ENCODE data around the gene ZKSCAN8. TPM values are rescaled to one million over a fixed set of nuclear protein-coding genes. Genes with fewer than 3 reads are reported as not detected.

Gene ZKSCAN8
- total RNA-seq, 1 experiment from 2014 or later, result 20.7 TPM

DNA sequence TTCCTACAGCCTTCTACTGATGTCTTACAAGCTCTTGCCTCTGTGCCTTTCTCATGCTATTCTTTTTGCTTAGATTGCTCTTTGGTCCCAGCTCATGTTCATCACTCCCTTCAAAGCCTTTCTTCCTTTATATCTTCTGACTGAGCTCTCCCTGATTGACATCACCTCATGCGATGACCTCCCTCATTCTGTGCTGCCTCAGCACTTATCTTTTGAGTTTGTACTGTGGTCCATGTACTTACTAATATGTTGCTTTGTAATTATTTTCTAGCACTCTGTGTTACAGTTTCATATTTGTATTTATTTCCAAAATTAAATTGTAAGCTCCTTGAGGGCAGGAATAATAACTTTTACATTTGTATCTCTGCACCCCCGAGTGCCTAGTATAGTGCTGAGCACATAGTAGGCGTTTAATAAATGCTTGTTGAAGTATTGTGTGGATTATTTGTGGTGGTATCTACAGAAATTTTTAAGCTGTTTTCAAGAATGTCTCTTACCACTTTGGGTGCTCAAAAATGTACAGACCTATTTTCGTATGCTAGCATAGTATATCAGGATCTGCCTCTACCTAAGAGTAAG is 17.4 kb downstream of the ZKSCAN8 start:
- no peaks in the 10 kb centered on the region for H3K27me3 ChIP-seq (ENCODE audit: insufficient read depth, low read length)
- H2AFZ ChIP-seq (ENCODE audit: low read depth, low read length, poor library complexity, severe bottlenecking), result no peak overlapping the region
- no TSS peak for BruUV-seq (replicated peaks)
- H4K20me1 ChIP-seq (ENCODE audit: insufficient read depth), result no peaks in the 10 kb centered on the region
- ChIA-PET POLR2A (no interaction called here), RAD21 (ENCODE audit: low non-redundant PET in 1 of 2, low total read pairs in 2 of 2, uncharacterized antibody in 2 of 2, unreplicated experiment in 2 of 2) (no interaction called here), CTCF (no interaction called here)
- H3K27ac ChIP-seq (ENCODE audit: low read depth, low read length), result no peak overlapping the region
- intact Hi-C loops (cut with micrococcal nuclease), result no loop called here
- no peak overlapping the region for H3K9ac ChIP-seq (ENCODE audit: low read length)
- DNase-seq (ENCODE audit: low read depth, low spot score) (no peak), ATAC-seq (no peak)
- no peak overlapping the region for H3K4me3 ChIP-seq (replicated peaks in 1 of 2; ENCODE audit: low read depth in 1 of 2, low read length in 2 of 2)
- H3K9me2 ChIP-seq (ENCODE audit: insufficient read depth), result no peaks in the 10 kb centered on the region
- H3K79me2 ChIP-seq (ENCODE audit: insufficient read depth, low read length), result no peaks in the 10 kb centered on the region
- no peak overlapping the region for H3K4me2 ChIP-seq (ENCODE audit: low read length)
- no peaks in the 10 kb centered on the region for H3K4me1 ChIP-seq (ENCODE audit: control insufficient read depth in 1 of 2, insufficient read depth in 2 of 2, low read length in 2 of 2)
- TF ChIP-seq EGR1 (IDR thresholded peaks at IDR 0.05; ENCODE audit: low read depth) (no peak), YY1 (IDR thresholded peaks at IDR 0.05; ENCODE audit: extremely low read depth, insufficient replicate concordance, low read depth, low read length) (no peak), ATF3 (IDR thresholded peaks at IDR 0.05) (no peak), CEBPB (IDR thresholded peaks at IDR 0.05; ENCODE audit: low read depth) (no peak), SRF (IDR thresholded peaks at IDR 0.05; ENCODE audit: low read depth) (no peak), CBX3 (IDR thresholded peaks at IDR 0.05; ENCODE audit: low read depth) (no peak), EZH2phosphoT487 (IDR thresholded peaks at IDR 0.05; ENCODE audit: borderline replicate concordance) (no peak), POLR2A (IDR thresholded peaks at IDR 0.05; ENCODE audit: borderline replicate concordance, extremely low read depth, insufficient read depth, insufficient read length) (no peak), TCF7L2 (IDR thresholded peaks at IDR 0.05; ENCODE audit: borderline replicate concordance, extremely low read depth, insufficient read depth, insufficient read length) (no peak), POLR2AphosphoS5 (IDR thresholded peaks at IDR 0.05; ENCODE audit: low read depth, low read length) (no peak)
- TF ChIP-seq, protein P1, sequence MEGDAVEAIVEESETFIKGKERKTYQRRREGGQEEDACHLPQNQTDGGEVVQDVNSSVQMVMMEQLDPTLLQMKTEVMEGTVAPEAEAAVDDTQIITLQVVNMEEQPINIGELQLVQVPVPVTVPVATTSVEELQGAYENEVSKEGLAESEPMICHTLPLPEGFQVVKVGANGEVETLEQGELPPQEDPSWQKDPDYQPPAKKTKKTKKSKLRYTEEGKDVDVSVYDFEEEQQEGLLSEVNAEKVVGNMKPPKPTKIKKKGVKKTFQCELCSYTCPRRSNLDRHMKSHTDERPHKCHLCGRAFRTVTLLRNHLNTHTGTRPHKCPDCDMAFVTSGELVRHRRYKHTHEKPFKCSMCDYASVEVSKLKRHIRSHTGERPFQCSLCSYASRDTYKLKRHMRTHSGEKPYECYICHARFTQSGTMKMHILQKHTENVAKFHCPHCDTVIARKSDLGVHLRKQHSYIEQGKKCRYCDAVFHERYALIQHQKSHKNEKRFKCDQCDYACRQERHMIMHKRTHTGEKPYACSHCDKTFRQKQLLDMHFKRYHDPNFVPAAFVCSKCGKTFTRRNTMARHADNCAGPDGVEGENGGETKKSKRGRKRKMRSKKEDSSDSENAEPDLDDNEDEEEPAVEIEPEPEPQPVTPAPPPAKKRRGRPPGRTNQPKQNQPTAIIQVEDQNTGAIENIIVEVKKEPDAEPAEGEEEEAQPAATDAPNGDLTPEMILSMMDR (IDR thresholded peaks at IDR 0.05 in 2 of 3, conservative IDR thresholded peaks at IDR 0.05 in 1 of 3; ENCODE audit: borderline replicate concordance in 1 of 3, insufficient read depth in 1 of 3, low read depth in 2 of 3, low read length in 2 of 3), result no peak
- no peaks in the 10 kb centered on the region for H3K9me3 ChIP-seq (ENCODE audit: control insufficient read depth in 1 of 2, insufficient read depth in 1 of 2, low read depth in 1 of 2, low read length in 2 of 2)
- peaks cover 19 to 24% of the 10 kb centered on the region in 2 experiments for H3K36me3 ChIP-seq (ENCODE audit: control insufficient read depth in 1 of 2, insufficient read depth in 2 of 2, low read length in 2 of 2)

All from HCT116 (cell line).